SKM-1 (cell line): ENCODE results near the gene LPGAT1.
"Not testable (repeated sequence)": the region's sequence is repeated elsewhere in the genome, so short reads cannot be mapped to it uniquely, and the experiment has no call there.

Source experiments
- DNase-seq: peaks from one replicate; lab custom pipeline; 2025; ENCODE audit not compliant: unreplicated experiment; lab: John Stamatoyannopoulos, UW

The LPGAT1 gene

GRCh38 chr1:211735208-211736170 lies 95.1 kb downstream of the LPGAT1 start:
- no peak for DNase-seq

- no peak for DNase-seq
Observed at GRCh38 chr1:211734791-211735190, 95.8 kb downstream of the LPGAT1 start.

- no peak for DNase-seq
Observed at GRCh38 chr1:211734359-211734758, 96.2 kb downstream of the LPGAT1 start.

GRCh38 chr1:211732293-211732980 lies 98.1 kb downstream of the LPGAT1 start:
- DNase-seq = no peak

GRCh38 chr1:211731456-211732292 lies 98.9 kb downstream of the LPGAT1 start:
- no peak for DNase-seq

GRCh38 chr1:211730347-211730746 lies 100.2 kb downstream of the LPGAT1 start:
- no peak for DNase-seq

GRCh38 chr1:211729238-211729637 lies 101.3 kb downstream of the LPGAT1 start:
- DNase-seq = no peak

GRCh38 chr1:211726467-211726995 lies 104.0 kb downstream of the LPGAT1 start:
- no peak for DNase-seq

- no peak for DNase-seq
Observed at GRCh38 chr1:211724687-211725196, 105.8 kb downstream of the LPGAT1 start.

GRCh38 chr1:211723273-211723672 lies 107.3 kb downstream of the LPGAT1 start:
- DNase-seq = no peak

GRCh38 chr1:211722277-211723175 lies 108.0 kb downstream of the LPGAT1 start:
- no peak for DNase-seq

GRCh38 chr1:211716555-211716954 lies 114.0 kb downstream of the LPGAT1 start:
- DNase-seq = not testable (repeated sequence)

GRCh38 chr1:211715971-211716370 lies 114.6 kb downstream of the LPGAT1 start:
- no peak for DNase-seq

GRCh38 chr1:211714154-211714553 lies 116.4 kb downstream of the LPGAT1 start:
- no peak for DNase-seq

GRCh38 chr1:211713231-211713630 lies 117.3 kb downstream of the LPGAT1 start:
- DNase-seq = no peak

GRCh38 chr1:211711315-211711705 lies 119.3 kb downstream of the LPGAT1 start:
- no peak for DNase-seq

GRCh38 chr1:211710566-211711314 lies 119.8 kb downstream of the LPGAT1 start:
- DNase-seq = no peak

- DNase-seq = no peak
Observed at GRCh38 chr1:211708926-211709325, 121.6 kb downstream of the LPGAT1 start.

GRCh38 chr1:211708006-211708405 lies 122.6 kb downstream of the LPGAT1 start:
- no peak for DNase-seq
